Mucosa of stomach (tissue), 1 donor: Measurements from ENCODE around the gene LRMDA.

Experiments
- H3K27me3 ChIP-seq: one replicate; pipeline ENCODE4 v1.7.0; 2013; ENCODE audit warnings: mild to moderate bottlenecking, low read length; ENCODE audit not compliant: control insufficient read depth, insufficient read depth
- H3K36me3 ChIP-seq: one replicate; pipeline ENCODE4 v1.7.0; 2013; ENCODE audit warnings: low read length; ENCODE audit not compliant: control insufficient read depth, insufficient read depth
- H3K4me1 ChIP-seq: one replicate; pipeline ENCODE4 v1.7.0; 2013; ENCODE audit warnings: mild to moderate bottlenecking, low read length; ENCODE audit not compliant: control insufficient read depth, insufficient read depth
- H3K4me3 ChIP-seq: one replicate; pipeline ENCODE4 v1.7.0; 2013; ENCODE audit warnings: low read length
- H3K9ac ChIP-seq: one replicate; pipeline ENCODE4 v1.7.0; 2013; ENCODE audit warnings: mild to moderate bottlenecking, low read length, moderate library complexity
- H3K9me3 ChIP-seq: one replicate; pipeline ENCODE4 v1.7.0; 2013; ENCODE audit warnings: mild to moderate bottlenecking, low read length, moderate library complexity; ENCODE audit not compliant: control insufficient read depth
- donor health status: Pancreatic carcinoma.

LRMDA gene

GRCh38 chr10:75969031-75969430 is 537.6 kb downstream of the LRMDA start:
- H3K9ac ChIP-seq: no peak overlapping the region
- H3K36me3 ChIP-seq: no peaks in the 10 kb centered on the region

GRCh38 chr10:75971402-75972211 is 540.2 kb downstream of the LRMDA start:
- no peak overlapping the region for H3K9ac ChIP-seq
- no peak overlapping the region for H3K4me3 ChIP-seq
- no peaks in the 10 kb centered on the region for H3K9me3 ChIP-seq
- no peaks in the 10 kb centered on the region for H3K4me1 ChIP-seq
- no peaks in the 10 kb centered on the region for H3K36me3 ChIP-seq
- H3K27me3 ChIP-seq: no peaks in the 10 kb centered on the region

More at GRCh38 chr10:75969031-75969430, 537.6 kb downstream of the LRMDA start:
- Histone ChIP-seq H3K27me3 (no peaks in the 10 kb centered on the region), H3K4me3 (no peak overlapping the region), H3K4me1 (no peaks in the 10 kb centered on the region), H3K9me3 (no peaks in the 10 kb centered on the region)

DNA sequence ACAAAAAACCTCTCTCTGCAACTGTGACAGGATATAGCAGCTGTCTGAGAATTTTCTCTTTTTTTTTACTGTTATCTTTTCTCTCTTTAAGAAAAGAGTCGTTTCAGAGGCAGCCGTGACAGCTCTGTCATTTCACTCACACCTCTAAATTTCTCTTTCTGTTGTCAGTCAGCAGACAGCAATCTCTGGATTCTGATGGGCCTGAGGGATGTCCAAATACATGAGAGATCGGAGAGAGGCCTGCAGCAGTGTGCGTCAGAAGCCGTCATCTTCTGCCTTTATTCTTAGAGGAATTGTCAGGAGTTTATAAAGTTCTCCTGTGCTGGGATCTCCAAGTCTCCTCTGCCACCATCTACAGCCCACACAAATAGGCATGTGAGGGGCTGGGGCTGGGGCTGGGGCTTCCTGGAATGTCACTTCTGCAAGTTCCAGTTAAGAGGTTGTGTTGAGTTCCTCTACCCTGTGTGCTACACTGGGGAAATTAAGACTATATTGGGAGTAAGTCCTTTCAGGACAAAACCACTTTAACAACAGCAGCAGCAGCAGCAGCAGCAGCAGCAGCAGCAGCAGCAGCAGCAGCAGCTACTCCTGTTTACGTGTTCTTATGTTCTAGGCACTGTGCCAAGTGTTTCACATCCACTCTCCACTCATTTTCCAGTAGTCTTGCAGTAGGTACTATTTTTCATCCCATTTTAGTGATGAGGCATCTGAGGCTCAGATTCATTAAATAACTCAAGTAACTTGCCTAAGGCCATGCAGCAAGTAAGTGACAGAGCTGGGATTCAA is 541.3 kb downstream of the LRMDA start:
- H3K4me3 ChIP-seq: no peak overlapping the region
- no peak overlapping the region for H3K9ac ChIP-seq
- H3K4me1 ChIP-seq: no peaks in the 10 kb centered on the region
- H3K27me3 ChIP-seq: no peaks in the 10 kb centered on the region
- no peaks in the 10 kb centered on the region for H3K36me3 ChIP-seq
- no peaks in the 10 kb centered on the region for H3K9me3 ChIP-seq

- Histone ChIP-seq H3K27me3 (no peaks in the 10 kb centered on the region), H3K9ac (no peak overlapping the region)
Measured at GRCh38 chr10:75974080-75974479, 542.7 kb downstream of the LRMDA start.

DNA sequence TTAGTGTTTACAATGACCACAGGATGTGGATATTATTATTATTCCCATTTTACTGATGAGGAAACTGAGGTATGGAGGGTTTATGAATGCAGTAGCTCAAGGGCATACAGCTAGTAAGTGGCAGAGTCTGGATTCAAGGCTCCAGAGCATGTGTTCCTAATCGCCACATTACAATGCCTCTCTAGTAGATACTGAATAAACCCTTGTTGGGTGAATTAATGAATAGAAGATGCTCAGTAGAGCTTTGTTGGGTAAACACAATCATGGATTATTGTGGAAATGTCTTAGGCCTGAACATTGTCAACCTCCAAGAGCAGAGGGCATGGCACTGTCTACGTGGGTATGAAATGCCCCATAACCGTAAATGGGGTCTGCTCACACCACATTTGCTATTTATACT is 545.3 kb downstream of the LRMDA start:
- Histone ChIP-seq H3K4me1 (no peaks in the 10 kb centered on the region), H3K9me3 (no peaks in the 10 kb centered on the region), H3K27me3 (no peaks in the 10 kb centered on the region), H3K9ac (no peak overlapping the region), H3K36me3 (no peaks in the 10 kb centered on the region), H3K4me3 (no peak overlapping the region)

More at GRCh38 chr10:75974080-75974479, 542.7 kb downstream of the LRMDA start:
- Histone ChIP-seq H3K4me3 (no peak overlapping the region), H3K36me3 (no peaks in the 10 kb centered on the region), H3K9me3 (no peaks in the 10 kb centered on the region), H3K4me1 (no peaks in the 10 kb centered on the region)

GRCh38 chr10:75977139-75977538 is 545.7 kb downstream of the LRMDA start:
- Histone ChIP-seq H3K9ac (no peak overlapping the region), H3K27me3 (no peaks in the 10 kb centered on the region), H3K4me3 (no peak overlapping the region), H3K9me3 (no peaks in the 10 kb centered on the region), H3K36me3 (no peaks in the 10 kb centered on the region), H3K4me1 (no peaks in the 10 kb centered on the region)

DNA sequence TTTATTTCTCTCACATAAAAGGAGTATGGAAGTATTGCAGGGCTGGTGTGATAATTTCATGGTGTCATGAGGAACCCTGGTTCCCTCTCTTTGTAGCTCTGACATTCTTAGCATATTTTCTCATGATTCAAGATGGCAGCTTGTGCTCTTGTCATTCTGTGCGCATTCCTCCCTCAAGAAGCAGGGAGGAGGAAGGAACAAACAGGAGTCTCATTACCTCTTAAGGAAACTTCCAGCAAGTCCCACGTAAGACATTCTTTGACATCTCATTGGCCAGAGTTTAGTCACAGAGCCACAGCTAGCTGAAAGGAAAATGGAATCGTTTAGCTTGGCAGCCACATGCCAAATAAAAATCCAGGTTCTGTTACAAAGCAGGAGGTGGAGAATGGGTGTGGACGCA is 546.8 kb downstream of the LRMDA start:
- Histone ChIP-seq H3K27me3 (no peaks in the 10 kb centered on the region), H3K4me3 (no peak overlapping the region), H3K36me3 (no peaks in the 10 kb centered on the region), H3K4me1 (no peaks in the 10 kb centered on the region), H3K9me3 (no peaks in the 10 kb centered on the region), H3K9ac (no peak overlapping the region)

DNA sequence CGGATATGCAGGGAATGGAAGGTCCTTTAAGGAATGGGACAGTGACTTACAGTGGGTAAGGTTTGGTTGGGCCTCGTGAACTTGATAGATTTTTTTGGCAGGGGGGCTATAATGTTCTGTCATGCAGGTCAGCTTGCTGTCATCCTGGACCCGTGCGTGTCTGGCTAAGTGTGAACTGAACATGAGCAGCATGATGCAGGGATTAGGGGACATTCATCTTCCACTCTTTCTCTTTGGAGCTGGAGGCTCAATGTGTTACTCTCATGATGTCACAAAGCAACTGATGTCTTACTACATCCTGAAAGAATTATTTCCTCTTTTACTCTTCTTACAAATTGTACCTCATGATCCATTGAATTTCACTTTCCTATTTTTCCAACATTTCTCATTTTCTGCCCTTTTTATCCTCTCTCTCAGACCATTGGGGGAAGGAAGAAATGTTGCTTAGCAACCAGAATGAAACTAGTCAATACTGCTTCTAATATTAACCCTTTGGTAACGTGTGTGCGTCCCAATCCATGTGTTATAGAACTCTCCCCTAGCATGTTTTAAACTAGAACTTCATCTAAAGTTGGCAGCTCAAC is 549.1 kb downstream of the LRMDA start:
- no peak overlapping the region for H3K4me3 ChIP-seq
- H3K36me3 ChIP-seq: no peaks in the 10 kb centered on the region
- H3K27me3 ChIP-seq: no peaks in the 10 kb centered on the region
- H3K9me3 ChIP-seq: no peaks in the 10 kb centered on the region
- no peaks in the 10 kb centered on the region for H3K4me1 ChIP-seq
- no peak overlapping the region for H3K9ac ChIP-seq

GRCh38 chr10:75982611-75983369 is 551.4 kb downstream of the LRMDA start:
- no peaks in the 10 kb centered on the region for H3K36me3 ChIP-seq
- H3K4me1 ChIP-seq: no peaks in the 10 kb centered on the region
- no peak overlapping the region for H3K4me3 ChIP-seq
- H3K9me3 ChIP-seq: no peaks in the 10 kb centered on the region
- H3K27me3 ChIP-seq: no peaks in the 10 kb centered on the region
- no peak overlapping the region for H3K9ac ChIP-seq

DNA sequence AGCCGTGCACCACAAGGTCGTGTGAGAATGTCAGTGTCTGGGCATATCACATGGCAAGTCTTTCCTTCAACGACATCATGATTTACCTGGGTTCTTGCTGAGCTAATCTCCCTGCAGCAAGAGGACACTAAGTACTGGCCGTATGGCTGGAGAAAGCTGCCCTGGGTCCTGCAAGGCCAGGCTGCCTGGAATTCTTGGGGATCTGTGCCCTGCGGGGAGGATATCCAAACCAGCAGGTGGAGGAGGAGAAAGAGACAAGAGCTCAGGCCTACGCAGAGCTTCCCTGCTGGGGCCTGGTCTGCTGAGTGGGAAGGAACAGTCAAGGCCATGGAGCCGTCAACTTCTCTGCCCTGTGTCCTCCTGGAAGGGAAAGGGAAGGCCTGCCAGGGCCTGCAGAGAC is 552.6 kb downstream of the LRMDA start:
- H3K36me3 ChIP-seq: no peaks in the 10 kb centered on the region
- H3K27me3 ChIP-seq: no peaks in the 10 kb centered on the region
- H3K4me1 ChIP-seq: no peaks in the 10 kb centered on the region
- H3K4me3 ChIP-seq: no peak overlapping the region
- no peak overlapping the region for H3K9ac ChIP-seq
- no peaks in the 10 kb centered on the region for H3K9me3 ChIP-seq

DNA sequence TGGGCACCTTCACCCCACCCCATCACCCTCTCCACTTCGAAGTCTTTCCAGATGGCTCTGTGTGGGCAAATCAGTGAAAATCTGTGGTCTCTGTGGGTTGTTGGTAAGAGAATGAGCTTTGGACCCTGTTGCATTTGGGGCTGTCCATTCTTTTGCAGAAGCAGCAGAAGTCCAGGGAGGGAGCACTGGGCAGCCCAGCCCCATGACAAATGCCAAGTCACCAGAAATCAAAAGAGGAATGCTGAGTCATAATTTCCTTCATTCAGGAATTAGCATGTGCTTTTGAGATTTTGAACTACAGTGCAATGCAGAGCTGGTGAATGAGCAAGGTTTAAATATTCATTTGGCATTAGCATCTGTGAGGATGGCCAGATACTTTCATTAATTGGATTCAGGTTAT is 556.2 kb downstream of the LRMDA start:
- Histone ChIP-seq H3K4me3 (no peak overlapping the region), H3K9me3 (no peaks in the 10 kb centered on the region), H3K4me1 (no peaks in the 10 kb centered on the region), H3K36me3 (no peaks in the 10 kb centered on the region), H3K9ac (no peak overlapping the region), H3K27me3 (no peaks in the 10 kb centered on the region)
